Measurements from ENCODE around the gene MYO5C.
"Not testable (repeated sequence)": the region's sequence is repeated elsewhere in the genome, so short reads cannot be mapped to it uniquely, and the experiment has no call there.

The MYO5C gene

GRCh38 chr15:52309154-52309548 is 13.5 kb upstream of the MYO5C start:
- no peak for DNase-seq (ENCODE audit: extremely low read depth in 1 of 2, low read depth in 1 of 2)

GRCh38 chr15:52308446-52309153 is 13.0 kb upstream of the MYO5C start:
- DNase-seq (ENCODE audit: extremely low read depth in 1 of 2, low read depth in 1 of 2), result no peak

- DNase-seq (ENCODE audit: extremely low read depth in 1 of 2, low read depth in 1 of 2), result no peak
Measured at GRCh38 chr15:52307847-52308246, 12.2 kb upstream of the MYO5C start.

- no peak for DNase-seq (ENCODE audit: extremely low read depth in 1 of 2, low read depth in 1 of 2)
Measured at GRCh38 chr15:52306270-52306669, 10.7 kb upstream of the MYO5C start.

- DNase-seq (ENCODE audit: extremely low read depth in 1 of 2, low read depth in 1 of 2), result no peak
Measured at GRCh38 chr15:52303093-52303772, 7.6 kb upstream of the MYO5C start.

- DNase-seq (ENCODE audit: extremely low read depth in 1 of 2, low read depth in 1 of 2), result no peak
Measured at GRCh38 chr15:52301265-52301847, 5.8 kb upstream of the MYO5C start.

GRCh38 chr15:52294881-52295420 is 653 bp downstream of the MYO5C start:
- no peak for DNase-seq (ENCODE audit: extremely low read depth in 1 of 2, low read depth in 1 of 2)

GRCh38 chr15:52292780-52293392 is 2.7 kb downstream of the MYO5C start:
- DNase-seq (ENCODE audit: extremely low read depth in 1 of 2, low read depth in 1 of 2), result no peak

GRCh38 chr15:52291204-52291603 is 4.4 kb downstream of the MYO5C start:
- DNase-seq (ENCODE audit: extremely low read depth in 1 of 2, low read depth in 1 of 2), result no peak

GRCh38 chr15:52290800-52291199 is 4.8 kb downstream of the MYO5C start:
- DNase-seq (ENCODE audit: extremely low read depth in 1 of 2, low read depth in 1 of 2), result no peak

GRCh38 chr15:52290329-52290728 is 5.3 kb downstream of the MYO5C start:
- no peak for DNase-seq (ENCODE audit: extremely low read depth in 1 of 2, low read depth in 1 of 2)

GRCh38 chr15:52289629-52290081 is 5.9 kb downstream of the MYO5C start:
- no peak for DNase-seq (ENCODE audit: extremely low read depth in 1 of 2, low read depth in 1 of 2)

GRCh38 chr15:52288986-52289385 is 6.6 kb downstream of the MYO5C start:
- no peak for DNase-seq (ENCODE audit: extremely low read depth in 1 of 2, low read depth in 1 of 2)

GRCh38 chr15:52288051-52288942 is 7.3 kb downstream of the MYO5C start:
- no peak for DNase-seq (ENCODE audit: extremely low read depth in 1 of 2, low read depth in 1 of 2)

GRCh38 chr15:52287114-52287513 is 8.5 kb downstream of the MYO5C start:
- DNase-seq (ENCODE audit: extremely low read depth in 1 of 2, low read depth in 1 of 2), result no peak

- not testable (repeated sequence) for DNase-seq (ENCODE audit: extremely low read depth in 1 of 2, low read depth in 1 of 2)
Measured at GRCh38 chr15:52285941-52286340, 9.7 kb downstream of the MYO5C start.

GRCh38 chr15:52284164-52284563 is 11.4 kb downstream of the MYO5C start:
- DNase-seq (ENCODE audit: extremely low read depth in 1 of 2, low read depth in 1 of 2), result no peak

- no peak for DNase-seq (ENCODE audit: extremely low read depth in 1 of 2, low read depth in 1 of 2)
Measured at GRCh38 chr15:52283281-52283680, 12.3 kb downstream of the MYO5C start.

- DNase-seq (ENCODE audit: extremely low read depth in 1 of 2, low read depth in 1 of 2), result no peak
Measured at GRCh38 chr15:52282418-52282817, 13.2 kb downstream of the MYO5C start.
